HepG2 (cell line): ENCODE measurements around the gene FAM163B. TPM values are rescaled to one million over a fixed set of nuclear protein-coding genes. Genes with fewer than 3 reads are reported as not detected.
A peak's percentile ranks its signal among the peaks of the same experiment; 100 is the strongest.

Source experiments
- ATAC-seq: fragments of 200-7000 bp; cut with Tn5 transposase; 3 replicates; pipeline ENCODE4 v1.9.1; 2020; ENCODE audit warnings: mild to moderate bottlenecking, moderate library complexity
- BruUV-seq: library from RNA; stranded (reverse); fragments of 400-500 nt; replicated peaks from 2 replicates; lab custom pipeline; 2021; lab: Mats Ljungman, UMichigan
- CTCF ChIA-PET: fragments of 300-600 bp; formaldehyde crosslinking; extraction: SDS; loops from one replicate; lab custom pipeline; 2021; ENCODE audit warnings: low total read pairs, inconsistent platforms, low intra/inter-chr PET ratio; lab: Yijun Ruan, JAX
- POLR2A ChIA-PET: fragments of 350-600 bp; sonication (Branson Sonifier 250); formaldehyde crosslinking; loops from one replicate; lab custom pipeline; 2020; ENCODE audit warnings: antibody characterized with exemption, inconsistent platforms; lab: Yijun Ruan, JAX
- DNase-seq: peaks from one replicate; pipeline ENCODE4 v3.0.0-alpha.2; 2015; ENCODE audit warnings: low spot score
- FAIRE-seq: peaks from 3 replicates; lab custom pipeline; 2011; peaks lifted over from hg19 to GRCh38; lab: Jason Lieb, UNC
- H2AFZ ChIP-seq: one replicate; pipeline ENCODE4 v1.6.1; 2011; ENCODE audit warnings: low read length, inconsistent platforms
- H3K27ac ChIP-seq: fragments of 300-600 bp; 3 replicates; pipeline ENCODE4 v1.8.0; 2011; ENCODE audit warnings: mixed run types, mild to moderate bottlenecking, mixed read lengths, low read length, inconsistent platforms; ENCODE audit not compliant: insufficient read depth; ENCODE audit errors: extremely low read length
- H3K27me3 ChIP-seq, 2 experiments: fragments of 200-600 bp in 1 of 2; 2 replicates in 1 of 2; 3 replicates in 1 of 2; pipeline versions ENCODE4 v1.6.0 to v1.8.0; 2011; ENCODE audit warnings: low read length in 2 of 2, mild to moderate bottlenecking in 2 of 2, moderate library complexity in 2 of 2, inconsistent platforms in 1 of 2; ENCODE audit not compliant: insufficient read depth in 2 of 2, control insufficient read depth in 1 of 2
- H3K36me3 ChIP-seq, 2 experiments: fragments of 200-600 bp in 1 of 2; replicated peaks in 1 of 2; 2 replicates in 1 of 2; 3 replicates in 1 of 2; pipeline versions ENCODE4 v1.5.1 to v1.8.0; 2011; ENCODE audit warnings: low read length in 2 of 2, inconsistent platforms in 1 of 2; ENCODE audit not compliant: insufficient read depth in 2 of 2, control insufficient read depth in 1 of 2
- H3K4me1 ChIP-seq: 2 replicates; pipeline ENCODE4 v1.5.1; 2012; ENCODE audit warnings: low read length, inconsistent platforms; ENCODE audit not compliant: insufficient read depth
- H3K4me2 ChIP-seq: 2 replicates; pipeline ENCODE4 v1.6.0; 2011; ENCODE audit warnings: low read depth, low read length, inconsistent platforms
- H3K4me3 ChIP-seq, 3 experiments: fragments of 200-600 bp in 1 of 3; sonication (generic), shearing (Covaris generic) in 1 of 3; replicated peaks in 1 of 3; 2 replicates each; pipeline ENCODE4 v1.5.1; 2011 to 2016; ENCODE audit warnings: low read length in 3 of 3, inconsistent platforms in 2 of 3, low read depth in 2 of 3, mild to moderate bottlenecking in 2 of 3, control low read depth in 1 of 3, mixed read lengths in 1 of 3; ENCODE audit not compliant: insufficient read depth in 1 of 3
- H3K79me2 ChIP-seq: one replicate; pipeline ENCODE4 v1.6.1; 2011; ENCODE audit warnings: low read length, inconsistent platforms; ENCODE audit not compliant: insufficient read depth
- H3K9ac ChIP-seq: 2 replicates; pipeline ENCODE4 v1.6.0; 2011; ENCODE audit warnings: mild to moderate bottlenecking, low read depth, low read length, inconsistent platforms; ENCODE audit not compliant: insufficient read depth
- H3K9me3 ChIP-seq: 2 replicates; pipeline ENCODE4 v1.5.1; 2012; ENCODE audit warnings: mild to moderate bottlenecking, low read length
- H4K20me1 ChIP-seq: 2 replicates; pipeline ENCODE4 v1.6.0; 2011; ENCODE audit warnings: inconsistent platforms, mild to moderate bottlenecking, low read length, moderate library complexity; ENCODE audit not compliant: insufficient read depth
- DMAP1 ChIP-seq: IDR thresholded peaks from 2 replicates; pipeline ENCODE4 v1.6.1; 2016
- EP300 ChIP-seq, 3 experiments: sonication (generic) in 1 of 3; formaldehyde crosslinking in 1 of 3; IDR thresholded peaks; 2 replicates each; pipeline versions ENCODE4 v1.5.1 to v1.6.1; 2011 to 2020; ENCODE audit warnings: low read depth in 2 of 3, low read length in 2 of 3, borderline replicate concordance in 1 of 3, improper control_type of control experiment in 1 of 3, mild to moderate bottlenecking in 1 of 3, missing genetic modification reagents in 1 of 3, moderate library complexity in 1 of 3
- MEIS1 ChIP-seq: sonication (generic); formaldehyde crosslinking; IDR thresholded peaks from 2 replicates; pipeline ENCODE4 v1.9.0; 2021; ENCODE audit warnings: mild to moderate bottlenecking, missing genetic modification reagents, moderate library complexity, borderline replicate concordance
- MZF1 ChIP-seq: sonication (generic); formaldehyde crosslinking; IDR thresholded peaks from 2 replicates; pipeline ENCODE4 v1.8.1; 2023; ENCODE audit warnings: mild to moderate bottlenecking, missing genetic modification reagents, borderline replicate concordance
- ZBTB2 ChIP-seq: sonication (generic); formaldehyde crosslinking; IDR thresholded peaks from 2 replicates; pipeline ENCODE4 v1.8.0; 2022; ENCODE audit warnings: low read depth, missing genetic modification reagents
- ZNF263 ChIP-seq: sonication (generic); formaldehyde crosslinking; IDR thresholded peaks from 2 replicates; pipeline ENCODE4 v1.4.0; 2020; ENCODE audit warnings: missing genetic modification reagents
- ZNF629 ChIP-seq: sonication (generic); formaldehyde crosslinking; conservative IDR thresholded peaks from 2 replicates; pipeline ENCODE4 v1.5.0; 2020; ENCODE audit warnings: missing genetic modification reagents
- ZNF768 ChIP-seq: sonication (generic); formaldehyde crosslinking; IDR thresholded peaks from 2 replicates; pipeline ENCODE4 v1.4.0; 2020; ENCODE audit warnings: missing genetic modification reagents
- ZNF780A ChIP-seq: sonication (generic); formaldehyde crosslinking; IDR thresholded peaks from 2 replicates; pipeline ENCODE4 v1.8.0; 2022; ENCODE audit warnings: mild to moderate bottlenecking, missing genetic modification reagents, moderate library complexity
- ZSCAN30 ChIP-seq: sonication (generic); formaldehyde crosslinking; IDR thresholded peaks from 2 replicates; pipeline ENCODE4 v1.5.0; 2020; ENCODE audit warnings: mild to moderate bottlenecking, missing genetic modification reagents
- WGBS: methylation state at CpG from one replicate; pipeline ENCODE4 v1.1.6; 2017; ENCODE audit warnings: low lambda C conversion rate; 5-methylcytosine and 5-hydroxymethylcytosine counted together
- in situ Hi-C: cut with HindIII; loops from 2 replicates; pipeline ENCODE4 v1.10.0; 2017; ENCODE audit warnings: low pct_unique_long_range_greater_than_20kb; ENCODE audit not compliant: extremely low pct_ligation_motif_present
- intact Hi-C: fragments of 100-400 bp; cut with micrococcal nuclease; formaldehyde crosslinking; loops from one replicate; pipeline ENCODE4 v1.10.0; 2022; ENCODE audit not compliant: unreplicated experiment
- polyA plus RNA-seq, 8 experiments: library from polyadenylated mRNA; depleted of rRNA in 3 of 8; stranded (reverse) in 7 of 8; unstranded in 1 of 8; fragments of >200 nt; fragmentation: Illumina TruSeq in 4 of 8; extraction: Trizol in 4 of 8; gene quantifications; 2 replicates each; pipeline versions ENCODE4 v1.2.1 to v1.2.3, GENCODE V29; 2011 to 2016; ENCODE audit warnings: low read depth in 4 of 8, missing spikeins in 1 of 8, mixed read lengths in 1 of 8; ENCODE audit not compliant: insufficient read depth in 1 of 8
- total RNA-seq, 5 experiments: library from RNA; depleted of rRNA; stranded (reverse); fragments of >200 nt; fragmentation: Illumina TruSeq; extraction: Trizol; gene quantifications; 2 replicates each; pipeline ENCODE4 v1.2.3, GENCODE V29; 2016; ENCODE audit warnings: low read depth in 1 of 5
- TF ChIP-seq, protein P1 (sequence below): sonication (generic); formaldehyde crosslinking; IDR thresholded peaks from 2 replicates; pipeline ENCODE4 v1.4.0; 2020; ENCODE audit warnings: low read depth, mild to moderate bottlenecking, missing genetic modification reagents
- TF ChIP-seq, protein P2 (sequence below): sonication (generic); formaldehyde crosslinking; IDR thresholded peaks from 2 replicates; pipeline ENCODE4 v1.5.0; 2020; ENCODE audit warnings: mild to moderate bottlenecking, missing genetic modification reagents, moderate library complexity

The FAM163B gene
- total and polyA plus RNA-seq, 2 of the 13 experiments (the other 11 are each of a cell fraction or from before 2014, with no cell fraction given) = not detected

GRCh38 chr9:133576031-133576874 is 32.9 kb downstream of the FAM163B start:
- in situ Hi-C loops = no loop called here
- Histone ChIP-seq H2AFZ (no peak overlapping the region), H3K9me3 (no peaks in the 10 kb centered on the region), H3K4me3 (no peak overlapping the region), H3K36me3 (no peaks in the 10 kb centered on the region), H3K4me2 (peak overlapping the region; percentile 39; the same call in 1 of the 2 replicates), H3K4me1 (peaks cover 21% of the 10 kb centered on the region), H3K9ac (no peak overlapping the region), H3K27ac (no peak overlapping the region), H3K27me3 (peaks cover 12 to 56% of the 10 kb centered on the region in 2 experiments; a peak in 4 of 5 replicates), H4K20me1 (no peaks in the 10 kb centered on the region), H3K79me2 (no peaks in the 10 kb centered on the region)
- TF ChIP-seq ZNF629 (peak; percentile 71), MZF1 (CRISPR knock-in tag) (no peak), ZNF780A (no peak), EP300 (IDR thresholded peaks at IDR 0.05; ENCODE audit: low read depth in 2 of 2, low read length in 2 of 2) (no peak), EP300 (CRISPR knock-in tag; IDR thresholded peaks at IDR 0.05; ENCODE audit: borderline replicate concordance) (no peak), DMAP1 (CRISPR knock-in tag) (no peak), ZNF768 (CRISPR knock-in tag) (peak; percentile 61), ZSCAN30 (no peak), ZNF263 (peak; percentile 92), ZBTB2 (CRISPR knock-in tag) (no peak), MEIS1 (CRISPR knock-in tag) (no peak)
- TF ChIP-seq, protein P1, sequence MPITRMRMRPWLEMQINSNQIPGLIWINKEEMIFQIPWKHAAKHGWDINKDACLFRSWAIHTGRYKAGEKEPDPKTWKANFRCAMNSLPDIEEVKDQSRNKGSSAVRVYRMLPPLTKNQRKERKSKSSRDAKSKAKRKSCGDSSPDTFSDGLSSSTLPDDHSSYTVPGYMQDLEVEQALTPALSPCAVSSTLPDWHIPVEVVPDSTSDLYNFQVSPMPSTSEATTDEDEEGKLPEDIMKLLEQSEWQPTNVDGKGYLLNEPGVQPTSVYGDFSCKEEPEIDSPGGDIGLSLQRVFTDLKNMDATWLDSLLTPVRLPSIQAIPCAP (CRISPR knock-in tag) = no peak
- TF ChIP-seq, protein P2, sequence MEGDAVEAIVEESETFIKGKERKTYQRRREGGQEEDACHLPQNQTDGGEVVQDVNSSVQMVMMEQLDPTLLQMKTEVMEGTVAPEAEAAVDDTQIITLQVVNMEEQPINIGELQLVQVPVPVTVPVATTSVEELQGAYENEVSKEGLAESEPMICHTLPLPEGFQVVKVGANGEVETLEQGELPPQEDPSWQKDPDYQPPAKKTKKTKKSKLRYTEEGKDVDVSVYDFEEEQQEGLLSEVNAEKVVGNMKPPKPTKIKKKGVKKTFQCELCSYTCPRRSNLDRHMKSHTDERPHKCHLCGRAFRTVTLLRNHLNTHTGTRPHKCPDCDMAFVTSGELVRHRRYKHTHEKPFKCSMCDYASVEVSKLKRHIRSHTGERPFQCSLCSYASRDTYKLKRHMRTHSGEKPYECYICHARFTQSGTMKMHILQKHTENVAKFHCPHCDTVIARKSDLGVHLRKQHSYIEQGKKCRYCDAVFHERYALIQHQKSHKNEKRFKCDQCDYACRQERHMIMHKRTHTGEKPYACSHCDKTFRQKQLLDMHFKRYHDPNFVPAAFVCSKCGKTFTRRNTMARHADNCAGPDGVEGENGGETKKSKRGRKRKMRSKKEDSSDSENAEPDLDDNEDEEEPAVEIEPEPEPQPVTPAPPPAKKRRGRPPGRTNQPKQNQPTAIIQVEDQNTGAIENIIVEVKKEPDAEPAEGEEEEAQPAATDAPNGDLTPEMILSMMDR (CRISPR knock-in tag) = 0 out of 2 replicates have a peak, but pooled peaks have one; percentile 13
- ATAC-seq (peak; percentile 47), DNase-seq (no peak), FAIRE-seq (no peak)
- WGBS = 41% methylated on average over 10 of the region's 23 CpGs
- intact Hi-C loops = no loop called here
- ChIA-PET CTCF (no interaction called here), POLR2A (no interaction called here)
- BruUV-seq = no TSS peak
